Measurements from ENCODE around the gene CRABP2.

Gene CRABP2

DNA sequence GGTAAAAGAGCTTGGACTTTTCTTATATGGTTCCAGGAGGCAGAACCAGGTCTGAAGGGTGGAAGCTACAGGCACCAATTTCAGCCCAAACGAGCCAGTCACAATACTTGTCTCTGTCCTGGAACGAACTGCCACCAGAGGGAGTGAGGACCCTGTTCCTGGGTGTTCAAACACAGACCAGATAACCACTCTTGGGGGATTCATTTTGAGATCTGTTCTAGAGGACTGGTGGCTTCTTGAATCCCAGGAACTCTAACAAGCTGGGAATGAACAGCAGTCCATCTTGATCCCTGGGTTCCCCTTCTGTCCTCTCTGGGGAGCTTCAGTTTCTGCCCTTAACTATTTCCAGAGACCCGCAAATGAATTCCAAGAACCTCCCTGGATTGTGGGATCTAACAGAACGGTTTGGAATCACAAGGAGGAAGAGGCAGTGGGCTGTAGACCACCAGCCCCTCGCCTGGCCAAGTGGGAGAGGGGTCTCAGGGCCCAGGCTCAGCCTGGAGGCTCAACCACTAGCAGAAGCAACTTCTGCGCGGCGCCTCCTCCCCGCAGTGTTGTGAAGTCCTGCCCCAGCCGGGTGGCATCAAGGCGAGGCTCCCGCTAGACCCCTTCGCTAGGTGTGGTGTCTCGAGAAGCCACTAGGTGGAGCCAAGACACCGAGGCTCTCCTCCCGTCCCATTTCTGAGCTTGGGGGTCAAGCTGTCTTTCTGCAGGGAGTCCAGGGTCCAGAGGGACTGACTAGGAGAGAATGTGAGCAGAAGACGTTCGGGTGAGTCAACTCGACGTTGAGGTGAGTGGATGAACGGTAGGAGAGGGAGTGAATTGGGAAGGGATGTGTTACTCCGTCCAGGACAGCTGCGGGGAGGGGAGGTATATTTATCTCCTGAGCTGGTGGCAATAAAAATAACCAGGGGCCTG is 16.1 kb downstream of the CRABP2 start:
- peak; percentile 71 for DNase-seq

DNA sequence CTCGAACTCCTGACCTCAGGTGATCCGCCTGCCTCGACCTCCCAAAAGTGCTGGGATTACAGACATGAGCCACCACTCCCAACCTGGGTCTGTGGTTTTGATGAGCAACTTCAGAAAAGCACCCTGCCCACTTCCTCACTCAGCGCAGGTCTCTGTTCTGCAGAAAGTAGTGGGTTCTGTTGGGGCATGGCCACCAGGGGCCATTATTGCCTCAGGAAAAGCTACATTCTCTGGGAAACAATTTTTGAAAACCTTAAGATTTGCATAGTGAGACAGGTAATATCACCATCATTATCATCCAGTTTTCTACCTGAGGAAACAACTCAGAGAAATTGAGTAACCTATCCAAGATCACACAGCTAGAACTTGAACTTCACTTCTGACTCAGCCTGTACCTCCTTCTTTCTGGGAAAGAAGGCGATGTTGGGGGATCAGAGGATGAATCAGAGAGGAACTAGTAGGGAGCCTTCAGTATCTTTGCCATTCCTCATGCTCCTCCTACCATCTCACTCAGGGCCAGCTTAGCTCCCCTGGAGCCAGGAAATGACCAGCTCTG is 21.1 kb downstream of the CRABP2 start:
- DNase-seq = no peak

DNA sequence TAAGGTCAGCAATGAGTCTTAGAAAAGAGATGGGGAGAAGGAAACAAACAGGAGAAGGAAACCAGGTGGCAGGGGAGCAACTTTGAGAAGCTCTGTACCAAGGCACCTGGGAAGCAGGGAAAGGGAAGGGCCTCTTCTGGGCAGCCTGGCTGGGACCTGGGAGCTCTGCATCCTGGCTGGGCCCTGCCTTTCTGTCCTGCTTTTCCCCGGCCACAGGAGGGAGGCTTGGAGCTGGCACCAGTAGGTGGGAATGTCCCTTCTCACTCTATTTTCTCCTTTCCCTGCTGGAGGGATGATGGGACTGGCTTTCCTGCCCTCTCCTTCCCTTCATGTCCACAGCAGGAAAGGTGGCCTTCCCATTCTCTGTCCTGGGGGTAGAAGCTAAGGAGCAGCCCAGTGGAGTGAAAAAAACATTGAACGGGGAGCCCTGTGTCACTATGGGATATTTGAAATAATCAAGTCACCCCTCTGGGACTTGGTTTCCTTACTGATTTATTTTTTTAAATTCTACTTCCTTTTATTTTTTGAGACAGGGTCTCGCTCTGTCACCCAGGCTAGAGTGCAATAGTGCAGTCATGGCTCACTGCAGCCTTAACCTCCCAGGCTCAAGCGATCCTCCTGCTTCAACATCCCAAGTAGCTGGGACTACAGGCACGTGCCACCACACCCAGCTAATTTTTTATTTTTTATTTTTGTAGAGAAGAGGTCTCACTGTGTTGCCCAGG is 23.1 kb downstream of the CRABP2 start:
- no peak for DNase-seq

- DNase-seq = no peak
Measured at GRCh38 chr1:156681196-156681960, 24.0 kb downstream of the CRABP2 start.

DNA sequence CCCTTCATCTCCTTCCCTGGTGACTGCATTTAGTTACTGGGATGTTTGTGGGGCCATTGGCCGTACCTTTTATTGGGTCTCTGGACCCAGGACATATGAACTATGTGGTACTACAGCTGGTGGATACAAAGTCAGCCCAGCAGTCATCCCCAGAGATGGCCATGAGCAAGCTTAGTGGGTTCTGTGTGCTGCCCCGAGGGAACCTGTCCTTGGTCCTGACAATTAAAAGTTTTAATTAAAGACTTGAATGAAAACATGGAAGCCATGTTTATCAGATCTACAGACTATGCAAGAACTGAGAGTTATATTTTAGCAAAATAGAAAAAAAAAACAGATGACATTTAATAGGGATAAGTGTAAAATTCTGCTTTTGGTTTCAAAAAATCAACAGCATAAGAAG is 25.3 kb downstream of the CRABP2 start:
- DNase-seq = no peak

DNA sequence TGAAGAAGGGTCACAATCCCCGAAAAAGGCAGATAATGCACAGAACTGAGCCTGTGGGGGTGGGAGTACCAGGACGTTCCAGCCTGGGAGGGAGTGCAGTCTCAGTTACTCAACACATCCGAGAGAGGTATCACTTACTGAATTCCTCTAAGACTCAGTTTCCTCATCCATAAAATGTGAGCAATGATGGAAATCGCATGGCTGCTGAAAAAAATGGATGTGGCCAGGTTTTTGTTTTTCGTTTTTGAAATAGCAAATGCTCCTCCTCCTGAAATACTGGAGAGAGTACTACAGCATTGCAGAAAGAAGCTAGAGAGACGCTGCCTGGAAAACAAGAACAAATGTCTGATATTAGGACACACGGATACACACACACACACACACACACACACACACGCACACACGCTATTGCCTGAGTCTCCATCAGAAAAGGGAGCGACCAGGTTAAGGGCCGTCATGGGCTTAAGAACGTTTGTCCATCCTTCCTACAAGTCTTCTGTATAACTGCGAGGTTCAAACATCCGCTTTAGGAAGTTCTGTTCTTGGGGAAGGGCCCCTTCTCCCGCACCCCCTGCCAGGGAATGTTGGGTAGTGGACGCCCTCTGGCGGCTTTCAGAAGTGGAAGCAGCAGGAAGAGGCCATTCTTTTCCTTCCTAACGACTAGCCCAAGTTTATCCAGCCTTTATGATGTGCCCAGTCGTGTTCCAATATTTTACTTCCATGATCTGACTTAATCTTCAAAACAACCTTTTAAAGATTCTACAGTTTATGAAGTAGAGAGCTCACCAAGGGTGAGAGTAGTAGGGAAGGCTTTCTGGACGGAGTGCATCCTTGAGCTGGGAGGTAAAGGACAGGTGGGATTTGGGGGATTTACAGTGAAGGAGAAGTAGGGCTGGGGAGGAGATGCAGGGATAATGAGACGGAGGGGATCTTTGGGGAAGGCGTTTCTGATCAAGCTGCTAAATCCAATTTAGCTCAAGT is 27.5 kb downstream of the CRABP2 start:
- DNase-seq = no peak

GRCh38 chr1:156676820-156677615 is 28.4 kb downstream of the CRABP2 start, which contains the start of gene NES:
Gene NES (minus strand): TSS chr1:156677407. CDS start chr1:156677264, 143 bp downstream.
- no peak for DNase-seq

DNA sequence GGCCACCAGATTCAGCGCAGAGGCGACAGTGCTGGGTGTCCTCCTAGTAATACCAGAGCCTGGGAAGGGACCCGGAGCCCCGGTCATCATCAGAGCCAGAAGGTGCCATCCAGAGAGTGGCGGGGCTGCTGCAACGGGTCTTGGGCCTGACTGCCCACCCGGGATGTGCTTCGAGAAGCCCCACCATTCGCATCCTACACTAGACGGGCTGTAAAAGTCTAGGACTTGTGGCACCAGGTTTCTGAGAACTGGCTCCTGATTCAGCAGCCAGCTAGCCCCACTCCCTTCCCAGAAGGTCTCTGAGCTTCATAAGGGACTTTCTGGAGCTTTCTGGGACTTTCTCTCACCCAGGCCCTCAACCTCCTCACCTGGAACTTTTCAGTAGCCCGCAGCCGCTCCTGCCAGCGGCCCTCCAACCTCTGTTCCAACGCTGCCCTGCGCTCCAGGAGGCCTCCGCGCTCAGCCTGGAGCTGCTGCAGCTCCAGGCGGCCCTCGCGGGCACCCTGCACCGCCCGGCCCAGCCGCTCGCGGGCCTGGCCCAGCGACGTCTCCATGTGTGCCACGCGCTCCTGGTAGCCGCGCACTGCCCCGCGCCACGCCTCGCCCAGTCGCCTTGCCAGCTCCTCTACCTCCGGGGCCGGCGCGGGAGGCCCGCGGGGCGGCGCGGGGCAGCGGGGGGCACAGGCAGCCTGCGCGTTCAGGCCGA is 29.1 kb downstream of the CRABP2 start:
- no peak for DNase-seq

- DNase-seq = no peak
Measured at GRCh38 chr1:156675210-156676113, 29.9 kb downstream of the CRABP2 start.

DNA sequence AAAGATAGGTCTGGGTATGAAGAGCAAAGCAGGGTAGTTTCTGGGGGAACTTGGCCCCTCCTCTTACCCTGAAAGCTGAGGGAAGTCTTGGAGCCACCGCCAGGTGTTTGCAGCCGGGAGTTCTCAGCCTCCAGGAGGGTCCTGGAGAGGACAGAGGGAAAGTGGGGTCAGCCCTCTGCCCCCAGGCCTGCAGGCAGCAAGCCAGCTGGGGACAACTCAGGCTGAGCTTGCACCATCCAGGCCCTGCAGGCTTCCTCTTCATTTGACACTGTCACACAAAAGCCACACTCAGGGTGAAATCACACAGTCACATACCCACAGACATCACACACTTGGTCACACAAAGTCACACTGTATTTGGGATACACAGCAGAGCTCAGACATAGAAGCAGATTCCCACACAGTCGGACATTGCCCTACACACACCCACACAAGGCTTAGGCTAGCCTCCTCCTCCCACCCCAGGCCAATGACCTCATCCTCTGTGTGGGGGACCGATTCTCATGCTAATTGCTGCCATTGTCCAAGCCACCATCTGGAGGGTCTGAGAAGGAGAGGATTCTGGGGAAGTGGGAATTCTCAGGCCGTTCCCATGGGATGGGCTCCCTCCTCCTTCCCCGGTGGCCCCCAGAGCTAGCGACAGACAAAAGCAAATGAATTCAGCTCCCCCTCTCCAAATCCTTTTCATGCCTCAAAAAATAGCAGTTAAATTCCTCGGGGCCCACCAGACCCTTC is 31.8 kb downstream of the CRABP2 start:
- no peak for DNase-seq

- no peak for DNase-seq
Measured at GRCh38 chr1:156671804-156672203, 33.6 kb downstream of the CRABP2 start.

DNA sequence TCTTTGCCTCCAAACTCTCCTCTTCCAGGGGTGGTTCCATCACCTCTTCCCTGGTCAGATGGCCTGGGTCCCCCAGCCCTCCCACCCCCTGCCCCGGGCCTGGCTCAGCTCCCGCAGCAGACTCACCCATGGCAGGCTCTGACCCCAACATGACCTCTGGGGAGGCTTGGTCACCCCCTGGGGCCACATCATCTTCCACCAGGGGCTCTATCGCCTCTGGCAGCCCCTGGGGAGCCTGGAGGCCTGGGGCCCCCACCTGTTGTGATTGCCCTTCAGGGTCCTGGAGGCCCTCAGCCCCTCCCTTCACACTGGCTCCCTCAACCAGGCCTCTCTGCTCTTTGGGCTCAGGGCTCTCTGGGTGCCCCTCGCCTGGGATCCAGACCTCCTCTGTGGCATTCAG is 34.6 kb downstream of the CRABP2 start:
- DNase-seq = no peak

- no peak for DNase-seq
Measured at GRCh38 chr1:156670359-156670758, 35.0 kb downstream of the CRABP2 start.

- DNase-seq = no peak
Measured at GRCh38 chr1:156669794-156670193, 35.6 kb downstream of the CRABP2 start.

GRCh38 chr1:156668801-156669637 is 36.4 kb downstream of the CRABP2 start:
- DNase-seq = no peak

DNA sequence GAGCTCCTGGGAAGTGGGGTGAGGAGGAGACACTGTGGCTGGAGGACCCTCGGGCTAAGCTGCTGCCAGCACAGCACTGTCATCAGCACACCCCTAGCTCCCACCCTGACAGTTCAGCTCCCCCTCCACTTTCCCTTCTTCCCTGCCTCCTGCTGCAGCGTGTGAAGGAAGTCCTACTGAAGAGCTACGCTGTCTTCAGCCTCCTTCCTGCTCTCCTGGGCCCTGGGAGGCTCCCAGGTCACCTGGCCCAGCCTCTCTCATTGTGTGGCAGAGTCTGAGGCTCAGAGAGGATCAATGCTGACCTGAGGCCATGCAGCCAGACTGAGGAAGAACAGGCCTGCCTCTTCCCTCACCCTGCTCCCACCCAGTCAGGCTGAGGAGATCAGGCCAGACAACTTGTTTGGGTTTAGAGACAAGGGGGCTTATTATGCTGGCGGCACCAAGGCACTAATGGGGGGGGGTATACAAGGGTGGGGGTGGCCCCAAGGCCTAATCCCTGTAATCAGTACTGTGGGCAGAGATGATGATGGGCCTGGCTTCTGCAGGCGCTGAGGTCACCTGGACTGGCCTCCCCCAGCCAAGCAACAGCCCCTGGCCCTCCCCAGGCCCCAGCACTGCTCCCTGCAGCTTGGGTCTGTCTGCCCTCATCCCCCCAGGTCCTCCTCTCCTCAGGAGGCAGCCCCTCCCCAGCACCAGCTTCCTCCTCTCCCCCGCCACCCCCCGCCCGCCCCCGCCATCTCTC is 37.2 kb downstream of the CRABP2 start:
- DNase-seq = no peak

GRCh38 chr1:156667610-156667967 is 37.8 kb downstream of the CRABP2 start:
- DNase-seq = no peak

Measured in activated CD4-positive, CD25-positive, alpha-beta regulatory T cell treated with anti-CD3 and anti-CD28 coated beads, Interleukin-2, amount 50 U/mL, for 72 hours (primary cell).